Gastroesophageal sphincter (tissue), 3 donors: Measurements from ENCODE around the gene USP50.

Experiments used
- CTCF ChIP-seq, 4 experiments: fragments of 200-600 bp in 2 of 4; fragments of 450-650 bp in 2 of 4; sonication (generic) in 1 of 4; IDR thresholded peaks; one replicate each; pipeline ENCODE4 v1.5.1; 2017 to 2019; ENCODE audit warnings: antibody characterized with exemption in 4 of 4, mild to moderate bottlenecking in 2 of 4, moderate library complexity in 2 of 4
- POLR2A ChIP-seq, 2 donors: fragments of 450-650 bp; IDR thresholded peaks; one replicate each; pipeline ENCODE4 v1.6.1; 2017; ENCODE audit warnings: antibody characterized with exemption in 2 of 2, mild to moderate bottlenecking in 2 of 2, moderate library complexity in 1 of 2

GRCh38 chr15:50503144-50503543 is 43.3 kb downstream of the USP50 start:
- TF ChIP-seq POLR2A (IDR thresholded peaks at IDR 0.05) (no peak), CTCF (IDR thresholded peaks at IDR 0.05) (no peak)
